Measurements from ENCODE around the gene GRIN2C.
"Not testable (repeated sequence)": the region's sequence is repeated elsewhere in the genome, so short reads cannot be mapped to it uniquely, and the experiment has no call there.

The GRIN2C gene

DNA sequence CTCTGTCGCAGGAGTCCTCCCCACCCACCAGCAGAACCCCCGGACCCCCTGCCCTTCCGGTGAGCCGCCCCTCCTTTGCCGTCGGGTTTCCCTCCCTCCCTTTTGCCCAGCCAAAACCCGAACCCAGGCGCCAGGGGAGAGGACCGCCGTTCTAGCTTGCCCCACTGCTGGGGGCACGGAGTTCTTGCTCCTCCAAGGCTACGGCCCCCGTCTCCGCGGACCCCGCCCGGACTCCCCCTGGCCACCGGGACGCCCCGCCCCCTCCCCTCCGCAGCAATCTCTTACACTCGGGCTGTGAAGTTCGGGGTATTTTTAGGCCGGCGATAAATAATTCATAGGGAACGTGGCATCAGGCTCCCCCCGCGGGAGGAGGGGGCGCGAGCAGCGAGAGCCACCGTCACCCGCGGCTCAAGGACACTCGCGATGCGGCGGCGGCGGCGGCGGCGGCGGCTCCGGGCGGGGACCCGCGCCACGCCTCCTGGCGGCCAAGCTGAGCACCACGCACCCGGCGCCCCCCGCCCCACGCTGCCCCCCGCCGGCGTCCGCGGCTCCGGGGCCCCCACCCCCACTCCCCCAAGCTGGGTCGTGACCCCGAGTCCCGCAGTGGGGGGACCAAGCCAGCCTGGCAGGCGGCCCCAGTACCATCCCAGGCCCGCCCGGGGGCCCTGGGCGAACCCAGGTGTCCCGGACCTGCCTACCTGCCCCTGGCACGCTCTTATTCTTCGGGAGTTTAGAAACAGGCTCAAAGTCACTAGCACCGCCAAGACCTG lies at the start of gene GRIN2C:
TSS of gene GRIN2C (minus strand) at position 427 of the 770 bp plus-strand sequence. CDS start 4,793 bp downstream, outside the sequence.
- no peak for DNase-seq

DNA sequence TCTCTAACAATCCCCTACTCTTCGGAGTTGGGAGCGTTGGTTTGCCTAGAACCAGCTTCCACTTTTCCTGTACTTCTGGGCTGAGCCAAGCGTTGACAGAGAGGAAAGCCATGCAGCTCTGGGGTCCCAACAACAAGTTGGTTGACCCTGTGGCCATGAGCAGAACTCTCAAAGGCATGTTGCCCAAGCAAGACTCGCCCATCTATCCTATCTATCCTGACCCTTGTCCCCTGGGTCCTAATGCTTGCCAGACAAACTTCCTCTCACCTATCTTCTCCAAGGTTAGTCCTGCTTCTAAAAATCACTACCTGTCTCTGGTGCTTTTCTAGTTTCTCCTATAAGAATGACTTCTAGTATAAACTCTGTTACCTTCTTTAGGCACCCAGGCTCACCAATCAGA lies 49.4 kb upstream of the GRIN2C start:
- not testable (repeated sequence) for DNase-seq

DNA sequence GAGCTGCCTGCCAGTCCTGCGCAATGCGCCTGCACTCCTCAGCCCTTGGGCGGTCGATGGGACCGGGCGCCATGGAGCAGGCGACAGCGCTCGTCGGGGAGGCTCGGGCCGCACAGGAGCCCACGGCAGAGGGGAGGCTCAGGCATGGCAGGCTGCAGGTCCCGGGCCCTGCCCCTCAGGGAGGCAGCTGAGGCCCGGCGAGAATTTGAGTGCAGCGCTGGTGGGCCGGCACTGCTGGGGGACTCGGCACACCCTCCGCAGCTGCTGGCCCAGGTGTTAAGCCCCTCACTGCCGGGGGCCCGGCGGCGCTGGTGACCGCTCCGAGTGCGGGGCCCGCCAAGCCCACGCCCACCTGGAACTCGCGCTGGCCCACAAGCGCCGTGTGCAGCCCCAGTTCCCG lies 47.3 kb upstream of the GRIN2C start:
- no peak for DNase-seq

DNA sequence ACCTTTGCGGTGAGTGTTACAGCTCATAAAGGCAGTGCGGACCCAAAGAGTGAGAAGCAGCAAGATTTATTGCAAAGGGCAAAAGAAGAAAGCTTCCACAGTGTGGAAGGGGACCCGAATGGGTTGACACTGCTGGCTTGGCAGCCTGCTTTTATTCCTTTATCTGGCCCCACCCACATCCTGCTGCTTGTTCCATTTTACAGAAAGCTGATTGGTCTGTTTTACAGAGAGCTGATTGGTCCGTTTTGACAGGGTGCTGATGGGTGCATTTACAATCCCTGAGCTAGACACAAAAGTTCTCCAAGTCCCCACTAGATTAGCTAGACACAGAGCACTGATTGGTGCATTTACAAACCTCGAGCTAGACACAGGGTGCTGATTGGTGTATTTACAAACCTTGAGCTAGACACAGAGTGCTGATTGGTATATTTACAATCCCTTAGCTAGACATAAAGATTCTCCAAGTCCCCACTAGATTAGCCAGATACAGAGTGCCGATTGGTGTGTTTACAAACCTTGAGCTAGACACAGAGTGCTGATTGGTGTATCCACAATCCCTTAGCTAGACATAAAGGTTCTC lies 46.6 kb upstream of the GRIN2C start:
- peak in 1 of 2 experiments; percentile 8 for DNase-seq

DNA sequence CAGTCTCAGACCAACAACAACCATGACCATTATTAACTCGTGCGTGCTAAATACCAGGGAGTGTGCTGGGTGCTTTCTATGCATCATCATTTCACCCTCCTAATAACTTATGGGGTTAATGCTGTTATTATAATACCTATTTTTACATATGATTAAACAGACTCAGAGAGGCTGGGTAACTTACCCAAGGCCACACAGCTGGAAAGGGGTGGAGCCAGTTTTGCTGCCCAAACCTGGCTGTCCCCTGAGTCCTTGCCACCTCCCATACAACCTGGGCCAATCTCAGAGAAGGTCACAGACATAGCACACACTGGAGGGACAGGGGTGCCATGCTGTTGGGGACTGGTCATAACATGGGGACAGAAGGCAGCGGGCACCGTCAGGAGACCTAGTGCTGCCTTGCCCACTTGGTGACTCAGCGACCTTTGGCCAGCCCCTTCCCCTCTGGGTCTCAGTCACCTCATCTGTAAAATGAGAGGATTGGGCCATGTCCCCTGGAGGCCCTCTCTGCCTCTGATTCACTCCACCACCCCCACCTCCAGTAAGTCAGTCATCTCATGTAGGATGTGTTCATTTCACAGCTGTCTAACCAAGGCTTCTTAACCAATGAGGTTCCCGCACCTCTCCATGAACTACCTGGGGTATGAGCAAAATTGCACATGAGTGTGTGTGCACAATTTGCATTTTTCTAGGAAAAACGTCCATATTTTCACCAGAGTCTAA lies 45.2 kb upstream of the GRIN2C start:
- DNase-seq: no peak

DNA sequence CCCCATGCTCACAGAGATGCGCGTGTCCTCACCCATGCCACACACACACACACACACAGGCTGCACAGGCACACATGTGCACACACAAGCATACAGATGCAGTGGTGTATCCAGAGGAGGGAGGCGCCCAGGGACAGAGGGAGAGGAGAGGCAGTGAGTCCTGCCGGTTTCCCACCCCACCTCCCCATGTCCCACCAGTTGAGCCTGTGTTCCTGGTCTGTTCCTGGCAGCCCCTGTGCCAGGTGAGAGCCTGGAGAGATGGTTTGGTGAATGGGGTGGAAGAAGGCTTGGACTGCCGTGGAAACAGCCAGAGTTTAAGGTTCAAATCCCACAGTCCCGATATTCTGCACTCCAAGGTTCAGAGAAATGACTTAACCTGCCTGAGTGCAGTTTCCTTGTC lies 44.0 kb upstream of the GRIN2C start:
- no peak for DNase-seq

DNA sequence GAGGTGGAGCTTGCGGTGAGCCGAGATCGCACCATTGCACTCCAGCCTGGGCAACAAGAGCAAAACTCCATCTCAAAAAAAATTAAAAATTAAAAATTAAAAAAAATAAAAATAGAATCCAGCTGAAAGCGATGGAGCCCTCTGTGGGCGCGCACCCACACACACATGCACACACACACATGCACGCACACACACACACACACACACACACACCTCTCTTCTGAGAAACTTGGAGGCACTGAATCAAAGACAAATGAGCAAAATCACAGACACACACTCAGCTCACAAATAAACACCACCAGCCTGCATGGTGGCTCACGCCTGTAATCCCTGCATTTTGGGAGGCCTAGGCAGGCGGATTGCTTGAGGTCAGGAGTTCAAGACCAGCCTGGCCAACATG lies 43.3 kb upstream of the GRIN2C start:
- no peak for DNase-seq

DNA sequence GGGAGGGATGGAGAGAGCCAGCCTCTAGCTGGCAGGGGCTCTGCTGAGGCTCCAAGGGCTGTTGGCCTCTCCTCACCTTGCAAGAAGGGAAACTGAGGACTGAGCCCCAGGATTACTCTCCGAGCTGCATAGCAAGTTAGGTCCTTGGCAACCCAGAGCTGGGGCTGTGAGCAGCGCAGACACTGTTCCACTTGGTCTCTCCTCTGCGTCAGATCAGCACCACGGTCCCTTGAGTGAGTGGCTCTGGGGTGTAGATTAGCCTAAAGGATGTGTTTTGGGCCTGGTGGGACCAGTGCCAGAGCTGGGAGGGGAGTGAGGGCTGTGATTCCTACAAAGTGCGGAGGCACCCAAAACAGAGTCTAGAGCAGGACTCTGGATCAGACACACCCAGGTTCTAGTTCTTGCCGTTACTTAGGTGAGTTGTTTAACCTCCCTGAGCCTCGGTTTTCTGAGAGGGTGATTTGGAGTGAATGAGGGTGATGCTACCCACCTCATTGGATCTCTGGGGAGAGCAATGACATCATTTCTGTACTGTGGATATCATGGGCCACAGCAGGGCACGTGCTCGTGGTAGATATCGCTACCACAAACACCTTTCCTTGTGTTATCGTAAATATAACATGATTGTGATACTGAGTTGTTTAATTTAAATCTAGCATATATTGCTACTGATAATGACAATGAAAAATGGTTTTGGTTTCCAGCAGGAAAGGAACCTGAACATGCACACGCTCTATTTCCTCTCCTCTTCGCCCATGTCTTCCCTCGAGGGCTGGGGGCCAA lies 41.9 kb upstream of the GRIN2C start:
- DNase-seq: no peak

DNA sequence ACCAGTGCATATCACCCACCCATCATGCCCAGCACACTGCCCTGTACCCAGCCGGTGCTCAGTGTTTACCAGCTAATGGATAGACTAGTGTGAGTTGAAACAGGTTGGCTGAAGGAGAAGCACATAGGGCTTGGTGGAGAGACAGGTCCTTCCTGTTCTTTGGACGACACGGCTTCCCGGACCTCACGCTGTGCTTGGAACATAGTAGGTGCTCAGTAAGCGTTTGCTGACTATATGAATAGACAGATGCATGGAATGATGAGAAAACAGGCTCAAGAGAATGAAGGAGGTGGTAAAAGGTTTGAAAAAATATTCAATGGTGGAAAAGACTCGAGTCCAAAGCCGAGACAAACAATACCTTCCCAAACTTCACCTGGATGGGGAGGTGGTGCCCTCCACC lies 40.5 kb upstream of the GRIN2C start:
- no peak for DNase-seq

DNA sequence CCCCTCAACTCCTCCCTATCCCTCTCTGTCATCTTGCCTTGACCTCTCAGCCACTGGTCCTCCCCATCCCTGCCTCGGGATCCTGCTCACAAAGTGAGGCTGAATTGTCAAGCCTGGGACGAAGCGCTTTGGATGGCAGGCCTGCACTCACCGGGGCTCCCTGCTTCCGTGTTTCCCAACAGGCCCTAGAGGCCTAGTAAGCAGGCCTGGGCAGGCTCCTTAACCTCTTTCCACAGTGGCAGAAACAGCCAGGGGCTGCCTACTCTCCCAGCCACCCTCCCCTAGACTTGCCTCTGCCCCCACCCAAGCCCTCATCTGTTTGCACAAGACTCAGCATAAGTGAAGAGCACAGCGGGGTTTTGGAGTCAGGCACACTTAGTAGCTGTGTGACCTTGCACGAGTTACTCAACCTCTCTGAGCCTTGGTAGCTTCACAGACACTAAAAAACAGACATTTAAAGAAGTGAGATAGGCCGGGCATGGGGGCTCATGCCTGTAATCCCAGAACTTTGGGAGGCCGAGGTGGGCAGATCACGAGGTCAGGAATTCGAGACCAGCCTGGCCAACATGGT lies 38.8 kb upstream of the GRIN2C start:
- no peak for DNase-seq

DNA sequence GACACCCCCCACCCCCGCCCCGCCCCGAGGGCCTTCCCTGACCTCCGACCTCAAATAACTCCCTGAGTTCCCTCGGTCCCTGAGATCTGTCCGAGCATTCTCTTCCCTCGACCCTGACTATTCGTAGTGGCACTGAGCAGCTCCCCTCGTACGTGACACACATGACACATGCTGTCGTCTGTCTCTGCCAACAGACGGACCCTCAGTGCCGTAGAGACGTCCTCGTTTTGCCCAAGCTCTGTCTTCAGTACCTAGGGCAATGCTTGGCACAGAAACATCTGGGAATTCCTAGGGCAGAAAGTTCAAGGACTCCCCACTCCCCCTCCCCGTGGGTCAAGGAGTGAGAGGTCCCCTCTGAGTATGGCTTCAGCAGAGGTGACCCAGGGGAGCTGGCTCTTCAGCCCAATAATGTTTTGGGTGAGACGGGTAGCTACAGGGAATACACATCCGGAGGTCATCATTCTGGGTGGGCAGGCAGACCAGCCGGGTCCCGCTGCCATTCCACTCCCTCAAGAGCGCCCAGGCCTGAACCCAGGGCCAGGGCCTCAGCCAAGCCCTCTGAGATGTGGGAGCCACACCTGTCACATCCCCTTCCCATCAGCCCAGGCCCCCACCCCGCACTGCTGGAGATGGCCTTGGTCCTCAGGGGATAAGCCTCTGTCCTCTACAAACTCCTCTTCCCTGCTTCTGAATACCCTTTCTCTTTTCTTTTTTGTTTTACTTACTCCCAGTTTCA lies 34.4 kb upstream of the GRIN2C start:
- DNase-seq: no peak

DNA sequence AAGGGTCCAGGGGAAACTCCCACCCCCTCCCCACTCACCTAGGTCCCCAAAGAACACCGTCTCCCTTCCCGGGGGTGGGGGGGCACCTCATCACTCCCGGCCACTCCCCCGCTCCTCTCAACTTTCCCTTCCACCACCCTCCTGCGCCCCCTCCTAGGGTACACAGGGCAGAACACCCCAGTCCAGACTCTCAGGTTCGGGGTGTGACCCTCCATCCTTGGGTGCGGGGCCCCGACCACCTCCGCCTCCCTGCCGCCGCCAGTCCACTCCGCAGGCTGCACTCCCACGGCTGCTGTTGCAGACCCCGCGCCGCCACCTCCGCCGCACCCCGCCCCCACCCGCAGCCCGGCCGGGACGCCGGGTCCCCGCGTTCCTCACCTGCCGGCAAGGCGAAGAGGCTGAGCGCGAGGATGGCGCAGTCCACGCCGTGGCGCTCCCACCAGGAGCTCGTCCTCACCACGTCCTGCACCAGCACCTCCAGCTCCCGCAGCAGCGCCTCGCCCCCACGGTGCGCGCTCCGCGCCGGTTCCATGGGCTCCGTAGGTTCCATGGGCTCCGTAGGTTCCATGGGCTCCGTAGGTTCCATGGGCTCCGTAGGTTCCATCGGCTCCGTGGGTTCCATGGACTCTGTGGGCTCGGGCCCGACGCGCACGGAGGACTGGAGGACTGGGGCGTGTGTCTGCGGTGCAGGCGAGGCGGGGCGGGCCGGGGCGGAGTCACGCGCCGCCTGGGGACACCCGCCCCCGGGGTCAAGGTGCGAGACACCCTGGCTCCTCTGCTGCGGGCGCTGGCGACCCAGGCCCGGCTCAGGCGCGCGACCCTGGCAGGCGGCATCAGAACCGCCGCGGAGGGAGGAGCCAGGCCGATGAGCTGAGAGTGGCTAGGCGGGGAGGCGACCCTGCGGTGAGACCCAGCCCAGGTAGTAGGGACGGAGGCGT lies 33.6 kb upstream of the GRIN2C start, which contains the start of gene FADS6:
TSS of gene FADS6 (minus strand) at position 660 of the 938 bp plus-strand sequence. CDS start at position 622, 38 bp downstream.
- no peak for DNase-seq

DNA sequence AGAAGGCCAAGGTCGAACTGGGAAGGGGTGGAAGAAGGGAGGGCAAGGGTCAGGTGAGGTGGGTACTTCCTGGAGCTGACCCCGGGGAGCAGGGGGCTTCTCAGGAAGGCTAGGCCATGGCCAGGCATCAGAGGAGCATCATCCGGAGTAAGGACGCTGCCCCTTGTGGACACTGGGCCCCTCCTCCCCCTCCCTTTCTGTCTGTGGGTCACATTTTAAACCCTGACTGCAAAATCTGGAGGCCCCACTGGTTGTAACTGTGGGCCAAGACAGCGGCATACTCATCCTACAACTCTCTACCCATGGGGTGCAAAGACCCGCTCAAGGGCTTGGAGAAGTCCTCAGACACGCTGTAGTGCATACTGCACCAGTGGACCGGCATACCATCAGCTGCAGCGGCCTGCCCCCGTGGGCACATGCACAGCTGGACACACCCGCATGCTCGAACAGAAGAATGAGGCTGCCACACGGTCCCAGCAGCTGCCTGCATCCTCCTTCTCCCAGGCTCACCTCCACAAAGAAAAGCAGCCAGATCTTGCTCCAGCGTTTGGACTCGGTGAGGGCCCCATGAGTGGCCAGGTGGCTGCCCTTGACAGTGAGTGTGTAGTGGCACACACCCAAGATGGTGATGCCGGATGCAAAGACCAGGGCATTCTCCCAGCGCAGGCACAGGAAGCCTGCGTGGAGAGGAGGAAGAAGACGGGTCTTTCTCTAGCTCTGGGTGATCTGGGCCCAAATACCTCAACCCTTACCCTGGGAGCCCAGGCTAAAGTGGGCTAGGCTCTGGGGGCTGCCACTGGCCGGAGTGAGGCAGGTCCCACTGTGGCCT lies 32.5 kb upstream of the GRIN2C start:
- no peak for DNase-seq

DNA sequence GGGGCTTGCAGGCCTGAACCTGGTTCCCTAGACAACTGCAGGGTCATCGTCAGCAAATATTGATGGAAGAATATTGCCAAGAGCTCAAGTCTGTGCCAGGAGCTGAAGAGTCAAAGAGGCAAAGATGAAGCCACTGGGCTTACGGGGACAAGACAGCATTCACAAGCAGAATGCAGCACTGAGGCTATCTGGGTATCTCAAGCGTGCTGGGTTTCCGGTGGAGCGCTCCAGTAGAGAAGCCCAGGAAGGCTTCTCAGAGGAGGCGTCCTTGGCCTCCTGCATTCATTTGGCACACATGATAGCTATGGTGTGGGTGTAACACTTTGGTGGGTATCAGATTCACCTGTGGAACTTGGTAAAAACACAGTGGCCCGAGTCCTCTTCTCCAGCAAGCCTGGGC lies 30.9 kb upstream of the GRIN2C start:
- DNase-seq: no peak

DNA sequence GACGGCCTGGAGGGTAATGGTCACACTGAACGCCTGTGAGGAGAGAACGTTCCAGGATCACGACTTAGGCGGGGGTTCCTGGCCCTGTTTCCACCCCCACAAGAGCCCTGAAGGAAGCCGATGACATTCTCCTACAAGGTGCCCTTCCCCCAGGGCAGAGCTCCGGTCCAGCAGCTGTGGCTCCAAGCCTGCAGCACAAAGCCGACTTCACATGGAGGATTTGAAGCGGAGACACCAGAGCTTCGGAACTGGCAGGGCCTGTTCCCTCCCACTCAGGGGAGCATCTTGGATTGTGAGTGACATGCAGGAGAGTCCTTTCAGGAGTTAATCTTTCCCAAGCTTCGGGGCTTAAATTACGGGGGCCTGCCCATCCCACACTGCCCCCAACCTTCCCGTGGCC lies 28.8 kb upstream of the GRIN2C start:
- no peak for DNase-seq

DNA sequence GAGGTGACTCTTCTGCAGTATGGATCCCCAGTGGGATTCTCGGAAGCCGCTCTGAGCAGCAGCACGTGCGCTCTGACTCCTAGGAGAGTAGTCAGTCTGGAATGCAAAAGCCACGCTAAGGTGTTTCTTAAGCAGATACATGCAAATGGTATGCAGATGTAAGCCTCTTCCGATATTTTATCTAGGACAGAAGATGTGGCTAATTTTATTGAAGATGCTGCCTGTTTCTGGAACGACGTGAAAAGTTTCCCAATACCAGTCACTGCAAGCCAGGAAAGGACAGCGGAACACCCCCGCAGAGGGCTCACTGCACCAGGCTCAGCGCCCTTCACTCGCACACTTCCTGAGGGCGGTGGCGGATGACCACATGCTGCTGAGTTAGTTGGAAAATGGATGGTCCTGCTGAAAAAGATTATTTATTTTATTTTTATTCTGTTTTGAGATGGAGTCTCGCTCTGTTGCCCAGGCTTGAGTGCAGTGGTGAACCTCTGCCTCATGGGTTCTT lies 23.6 kb upstream of the GRIN2C start:
- DNase-seq: no peak

DNA sequence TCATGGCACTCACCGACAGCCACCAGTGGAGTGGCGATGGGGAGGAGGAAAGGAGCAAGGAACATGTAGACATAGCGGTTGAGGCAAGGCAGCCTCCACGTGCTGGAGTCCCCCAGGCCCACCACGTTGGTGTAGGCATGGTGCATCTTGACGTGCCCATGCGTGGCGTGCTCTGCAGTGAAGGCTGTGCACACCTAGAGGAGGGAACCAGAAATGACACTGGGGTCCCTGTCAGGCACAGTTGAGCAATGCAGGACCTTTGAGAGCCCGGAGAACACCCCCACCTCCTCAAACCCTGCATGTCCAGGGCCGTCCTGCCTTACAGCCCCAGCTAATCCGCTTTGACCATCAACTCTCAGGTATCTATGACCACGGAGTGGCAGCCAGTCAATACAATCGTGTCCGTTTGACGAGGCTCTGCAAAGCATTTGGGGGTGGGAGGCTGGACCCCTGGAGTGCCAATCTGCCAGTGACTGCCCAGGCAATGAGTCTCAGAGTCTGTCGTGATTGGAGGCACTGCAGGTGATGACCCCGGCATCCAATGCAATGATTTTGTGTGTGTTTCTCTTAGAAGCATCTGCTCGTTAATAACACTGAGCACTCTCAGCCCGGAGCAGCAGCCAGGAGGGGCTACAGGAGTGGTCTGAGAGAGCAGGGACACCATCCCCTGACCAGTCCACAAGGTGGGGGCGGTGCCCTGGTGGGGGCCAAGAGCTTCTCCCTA lies 23.0 kb upstream of the GRIN2C start:
- no peak for DNase-seq

DNA sequence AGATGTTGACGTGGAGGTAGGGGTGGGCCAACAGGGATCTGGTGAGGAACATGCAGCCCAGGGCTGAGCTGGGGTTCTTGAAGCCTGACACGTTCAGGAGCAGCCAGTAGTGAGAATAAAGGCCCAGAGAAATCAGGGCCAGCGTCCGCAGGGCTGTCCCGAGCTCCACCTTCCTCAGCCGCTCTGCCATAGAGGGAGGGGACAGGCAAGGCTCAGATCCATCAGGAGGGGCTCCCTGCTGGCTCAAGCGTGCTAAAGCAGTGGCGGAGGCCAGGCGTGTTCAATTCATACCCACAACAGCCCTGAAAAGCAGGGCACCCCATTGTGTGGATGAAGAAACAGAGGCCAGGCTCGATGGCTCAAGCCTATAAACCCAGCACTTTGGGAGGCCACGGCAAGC lies 21.4 kb upstream of the GRIN2C start:
- DNase-seq: no peak

DNA sequence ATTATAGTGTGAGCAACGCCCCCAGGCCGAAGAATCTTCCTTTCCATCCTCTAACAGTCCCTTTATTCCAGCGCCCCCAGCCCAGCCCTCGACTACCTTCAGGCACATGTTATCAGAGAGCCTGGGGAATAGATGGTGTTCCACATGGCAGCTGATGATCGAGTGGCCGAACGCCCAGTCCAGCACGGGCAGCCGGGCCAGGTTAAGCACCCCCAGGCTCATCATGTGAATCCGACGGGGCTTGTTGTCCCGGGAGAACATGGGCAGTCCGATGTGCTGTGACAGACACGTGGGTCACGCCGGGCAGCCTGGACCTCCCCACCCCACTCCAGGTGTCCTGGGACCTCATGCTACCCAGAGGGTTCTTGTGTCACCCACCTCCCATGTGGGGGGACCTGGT lies 19.6 kb upstream of the GRIN2C start:
- DNase-seq: no peak
